Measurements from ENCODE around the gene KNDC1. TPM values are rescaled to one million over a fixed set of nuclear protein-coding genes. Genes with fewer than 3 reads are reported as not detected.
"Not testable (repeated sequence)": the region's sequence is repeated elsewhere in the genome, so short reads cannot be mapped to it uniquely, and the experiment has no call there.

KNDC1 gene
- total RNA-seq, 1 experiment from 2014 or later, result 1.2 TPM

- Mint-ChIP-seq H3K9me3 (ENCODE audit: low read depth, unreplicated experiment) (no peaks in the 10 kb centered on the region), H3K27me3 (ENCODE audit: unreplicated experiment) (peaks cover 11% of the 10 kb centered on the region), H3K36me3 (ENCODE audit: insufficient read depth, unreplicated experiment) (no peaks in the 10 kb centered on the region), H3K27ac (ENCODE audit: unreplicated experiment) (no peak overlapping the region), H3K4me1 (ENCODE audit: low read depth, unreplicated experiment) (no peaks in the 10 kb centered on the region), H3K4me3 (ENCODE audit: low read depth, unreplicated experiment) (no peak overlapping the region)
- no TSS peak for BruUV-seq (replicated peaks)
- CTCF ChIA-PET, result no interaction called here
- intact Hi-C loops (cut with micrococcal nuclease; ENCODE audit: unreplicated experiment), result no loop called here
- DNase-seq, result no peak
- TF ChIP-seq CTCF (IDR thresholded peaks at IDR 0.05; ENCODE audit: unreplicated experiment), result no peak
These were observed 61.3 kb downstream of the KNDC1 start for GRCh38 chr10:133221331-133221730.

DNA sequence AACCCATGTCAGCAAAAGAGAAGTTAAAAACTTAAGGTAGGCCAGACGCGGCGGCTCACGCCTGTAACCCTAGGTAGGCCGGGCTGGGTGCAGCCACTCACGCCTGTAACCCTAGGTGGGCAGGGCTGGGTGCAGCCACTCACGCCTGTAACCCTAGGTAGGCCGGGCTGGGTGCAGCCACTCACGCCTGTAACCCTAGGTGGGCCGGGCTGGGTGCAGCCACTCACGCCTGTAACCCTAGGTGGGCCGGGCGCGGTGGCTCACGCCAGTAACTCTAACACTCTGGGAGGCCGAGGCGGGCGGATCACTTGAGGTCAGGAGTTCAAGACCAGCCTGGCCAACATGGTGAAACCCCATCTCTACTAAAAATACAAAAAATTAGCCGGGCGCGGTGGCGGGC lies 61.7 kb downstream of the KNDC1 start:
- H3K9me3 Mint-ChIP-seq (ENCODE audit: low read depth, unreplicated experiment); BruUV-seq (replicated peaks); DNase-seq; CTCF ChIA-PET; H3K4me1 Mint-ChIP-seq (ENCODE audit: low read depth, unreplicated experiment); intact Hi-C loops (cut with micrococcal nuclease; ENCODE audit: unreplicated experiment); H3K27ac Mint-ChIP-seq (ENCODE audit: unreplicated experiment); H3K36me3 Mint-ChIP-seq (ENCODE audit: insufficient read depth, unreplicated experiment); H3K4me3 Mint-ChIP-seq (ENCODE audit: low read depth, unreplicated experiment): not testable (repeated sequence)
- peaks cover 15% of the 10 kb centered on the region for H3K27me3 Mint-ChIP-seq (ENCODE audit: unreplicated experiment)

DNA sequence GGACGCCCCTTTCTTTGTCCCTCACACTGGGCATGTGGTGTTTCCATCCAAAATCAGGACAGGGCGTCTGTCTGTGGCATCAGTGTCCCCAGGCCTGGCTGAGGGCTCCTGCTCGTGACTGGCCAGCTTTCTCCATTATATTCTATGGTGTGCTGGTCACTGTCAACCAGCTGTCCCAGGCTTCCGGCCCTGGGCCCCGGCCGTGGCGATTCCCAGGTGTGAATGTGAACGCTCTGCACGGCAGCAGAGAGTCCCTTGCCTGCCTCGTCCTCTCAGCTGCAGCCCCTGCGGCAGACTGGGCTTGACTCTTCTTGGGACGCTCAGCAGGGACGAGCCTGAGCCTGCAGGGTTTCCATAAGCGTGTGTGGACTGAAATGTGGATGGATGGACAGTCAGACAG lies 64.1 kb downstream of the KNDC1 start:
- no peaks in the 10 kb centered on the region for H3K4me1 Mint-ChIP-seq (ENCODE audit: low read depth, unreplicated experiment)
- intact Hi-C loops (cut with micrococcal nuclease; ENCODE audit: unreplicated experiment), result no loop called here
- peaks cover 38% of the 10 kb centered on the region for H3K27me3 Mint-ChIP-seq (ENCODE audit: unreplicated experiment)
- no peaks in the 10 kb centered on the region for H3K36me3 Mint-ChIP-seq (ENCODE audit: insufficient read depth, unreplicated experiment)
- H3K4me3 Mint-ChIP-seq (ENCODE audit: low read depth, unreplicated experiment), result no peak overlapping the region
- H3K27ac Mint-ChIP-seq (ENCODE audit: unreplicated experiment), result no peak overlapping the region
- H3K9me3 Mint-ChIP-seq (ENCODE audit: low read depth, unreplicated experiment), result no peaks in the 10 kb centered on the region
- DNase-seq, result no peak
- TF ChIP-seq CTCF (IDR thresholded peaks at IDR 0.05; ENCODE audit: unreplicated experiment), result no peak
- CTCF ChIA-PET, result no interaction called here
- no TSS peak for BruUV-seq (replicated peaks)

DNA sequence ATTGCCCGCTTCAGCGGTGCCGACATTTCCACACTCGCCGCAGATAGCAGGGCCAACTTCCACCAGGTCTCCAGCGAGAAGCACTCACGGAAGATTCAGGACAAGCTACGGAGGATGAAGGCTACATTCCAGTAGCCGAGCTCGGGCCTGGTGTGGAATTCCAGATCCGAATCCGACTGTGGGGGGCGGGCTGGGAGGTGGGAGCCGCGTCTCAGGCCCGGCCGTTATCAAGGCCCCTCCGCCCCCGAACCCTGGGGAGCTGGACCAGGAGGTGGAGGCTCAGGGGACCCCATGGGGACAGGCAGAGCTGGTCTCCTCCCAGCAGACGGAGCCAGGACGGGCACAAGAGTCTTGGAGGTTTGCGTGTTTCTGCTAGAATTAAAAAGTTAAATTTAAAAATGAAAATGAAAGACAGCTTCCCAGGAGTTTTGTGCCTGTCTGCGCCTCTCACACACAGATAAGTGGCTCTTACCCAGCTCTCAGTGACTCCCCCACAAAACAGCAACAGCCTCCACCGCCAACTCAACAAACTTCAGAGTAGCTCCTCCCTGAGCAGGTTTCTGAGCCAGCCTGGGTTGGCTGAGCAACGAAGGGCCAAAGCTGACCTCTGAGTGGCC lies 64.8 kb downstream of the KNDC1 start:
- H3K36me3 Mint-ChIP-seq (ENCODE audit: insufficient read depth, unreplicated experiment), result no peaks in the 10 kb centered on the region
- no peak overlapping the region for H3K27ac Mint-ChIP-seq (ENCODE audit: unreplicated experiment)
- no peaks in the 10 kb centered on the region for H3K9me3 Mint-ChIP-seq (ENCODE audit: low read depth, unreplicated experiment)
- H3K4me1 Mint-ChIP-seq (ENCODE audit: low read depth, unreplicated experiment), result no peaks in the 10 kb centered on the region
- H3K4me3 Mint-ChIP-seq (ENCODE audit: low read depth, unreplicated experiment), result no peak overlapping the region
- CTCF ChIA-PET, result no interaction called here
- intact Hi-C loops (cut with micrococcal nuclease; ENCODE audit: unreplicated experiment), result no loop called here
- BruUV-seq (replicated peaks), result no TSS peak
- no peak for DNase-seq
- TF ChIP-seq CTCF (IDR thresholded peaks at IDR 0.05; ENCODE audit: unreplicated experiment), result no peak
- peaks cover 46% of the 10 kb centered on the region for H3K27me3 Mint-ChIP-seq (ENCODE audit: unreplicated experiment)

DNA sequence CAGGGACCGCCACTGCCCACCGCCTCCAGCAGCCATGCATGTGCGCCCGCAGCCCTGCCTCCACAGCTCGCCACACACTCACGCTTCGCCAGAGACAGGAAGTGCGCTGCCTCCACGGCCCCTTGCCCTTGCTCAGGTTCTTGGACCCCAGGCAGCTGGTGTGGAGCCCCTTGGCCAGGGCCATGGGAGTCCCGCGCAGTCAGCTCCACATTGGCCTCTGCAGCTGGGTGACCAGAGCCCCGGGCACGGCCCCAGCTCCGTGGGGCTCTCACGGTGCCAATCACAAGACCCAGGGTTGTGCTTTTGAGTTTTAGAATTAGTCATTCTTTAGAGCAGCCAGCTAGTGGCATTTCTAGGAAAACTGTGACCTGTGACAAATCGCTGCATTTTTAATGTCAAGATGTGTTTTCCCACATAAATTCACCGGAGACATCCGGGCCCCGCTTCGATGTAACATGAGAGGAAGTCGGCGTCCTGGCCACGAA lies 65.7 kb downstream of the KNDC1 start:
- intact Hi-C loops (cut with micrococcal nuclease; ENCODE audit: unreplicated experiment), result no loop called here
- Mint-ChIP-seq H3K36me3 (ENCODE audit: insufficient read depth, unreplicated experiment) (no peaks in the 10 kb centered on the region), H3K27ac (ENCODE audit: unreplicated experiment) (no peak overlapping the region), H3K27me3 (ENCODE audit: unreplicated experiment) (peaks cover 46% of the 10 kb centered on the region), H3K9me3 (ENCODE audit: low read depth, unreplicated experiment) (no peaks in the 10 kb centered on the region), H3K4me3 (ENCODE audit: low read depth, unreplicated experiment) (no peak overlapping the region), H3K4me1 (ENCODE audit: low read depth, unreplicated experiment) (no peaks in the 10 kb centered on the region)
- BruUV-seq (replicated peaks), result no TSS peak
- DNase-seq, result no peak
- TF ChIP-seq CTCF (IDR thresholded peaks at IDR 0.05; ENCODE audit: unreplicated experiment), result no peak
- CTCF ChIA-PET, result no interaction called here

Data from Calu3 (cell line).